ENCODE measurements around the gene CACNA1D. TPM values are rescaled to one million over a fixed set of nuclear protein-coding genes. Genes with fewer than 3 reads are reported as not detected.

CACNA1D gene
- total RNA-seq, 1 experiment from 2014 or later = not detected

- intact Hi-C loops (cut with micrococcal nuclease; ENCODE audit: unreplicated experiment) = no loop called here
Observed at GRCh38 chr3:53506110-53506762, 11.8 kb downstream of the CACNA1D start.

GRCh38 chr3:53506763-53507145, 12.3 kb downstream of the CACNA1D start:
- H3K9me3 ChIP-seq (ENCODE audit: low read depth, low read length, poor library complexity, severe bottlenecking) = no peaks in the 10 kb centered on the region
- BruUV-seq (replicated peaks) = no TSS peak
- H3K36me3 ChIP-seq (ENCODE audit: insufficient read depth, low read length, poor library complexity, severe bottlenecking) = no peaks in the 10 kb centered on the region
- CTCF ChIA-PET = no interaction called here
- POLR2A ChIA-PET (ENCODE audit: low non-redundant PET) = no interaction called here
- no peak overlapping the region for H3K4me3 ChIP-seq (ENCODE audit: low read depth, low read length, poor library complexity, severe bottlenecking)
- H3K4me1 ChIP-seq (ENCODE audit: insufficient read depth, low read length, poor library complexity, severe bottlenecking) = no peaks in the 10 kb centered on the region
- no peak for DNase-seq (ENCODE audit: low spot score)
- intact Hi-C loops (cut with micrococcal nuclease; ENCODE audit: unreplicated experiment) = no loop called here
- TF ChIP-seq CTCF (conservative IDR thresholded peaks at IDR 0.05; ENCODE audit: low read depth, low read length) (no peak), EZH2 (IDR thresholded peaks at IDR 0.05; ENCODE audit: borderline replicate concordance, low read depth, low read length, poor library complexity, severe bottlenecking) (no peak)
- H3K27me3 ChIP-seq (replicated peaks; ENCODE audit: insufficient read depth, low read depth, low read length, poor library complexity) = no peaks in the 10 kb centered on the region
- no peak overlapping the region for H3K27ac ChIP-seq (ENCODE audit: low read depth, low read length, poor library complexity, severe bottlenecking)

More at GRCh38 chr3:53506110-53506762, 11.8 kb downstream of the CACNA1D start:
- Histone ChIP-seq H3K4me1 (ENCODE audit: insufficient read depth, low read length, poor library complexity, severe bottlenecking) (no peaks in the 10 kb centered on the region), H3K27me3 (replicated peaks; ENCODE audit: insufficient read depth, low read depth, low read length, poor library complexity) (no peaks in the 10 kb centered on the region), H3K9me3 (ENCODE audit: low read depth, low read length, poor library complexity, severe bottlenecking) (no peaks in the 10 kb centered on the region), H3K27ac (ENCODE audit: low read depth, low read length, poor library complexity, severe bottlenecking) (no peak overlapping the region), H3K36me3 (ENCODE audit: insufficient read depth, low read length, poor library complexity, severe bottlenecking) (no peaks in the 10 kb centered on the region), H3K4me3 (ENCODE audit: low read depth, low read length, poor library complexity, severe bottlenecking) (no peak overlapping the region)
- ChIA-PET CTCF (no interaction called here), POLR2A (ENCODE audit: low non-redundant PET) (no interaction called here)
- TF ChIP-seq CTCF (conservative IDR thresholded peaks at IDR 0.05; ENCODE audit: low read depth, low read length) (no peak), EZH2 (IDR thresholded peaks at IDR 0.05; ENCODE audit: borderline replicate concordance, low read depth, low read length, poor library complexity, severe bottlenecking) (no peak)
- no TSS peak for BruUV-seq (replicated peaks)
- DNase-seq (ENCODE audit: low spot score) = no peak

- DNase-seq (ENCODE audit: low spot score) = no peak
- ChIA-PET POLR2A (ENCODE audit: low non-redundant PET) (no interaction called here), CTCF (no interaction called here)
- Histone ChIP-seq H3K36me3 (ENCODE audit: insufficient read depth, low read length, poor library complexity, severe bottlenecking) (no peaks in the 10 kb centered on the region), H3K4me1 (ENCODE audit: insufficient read depth, low read length, poor library complexity, severe bottlenecking) (no peaks in the 10 kb centered on the region), H3K4me3 (ENCODE audit: low read depth, low read length, poor library complexity, severe bottlenecking) (no peak overlapping the region), H3K27ac (ENCODE audit: low read depth, low read length, poor library complexity, severe bottlenecking) (no peak overlapping the region), H3K9me3 (ENCODE audit: low read depth, low read length, poor library complexity, severe bottlenecking) (no peaks in the 10 kb centered on the region), H3K27me3 (replicated peaks; ENCODE audit: insufficient read depth, low read depth, low read length, poor library complexity) (no peaks in the 10 kb centered on the region)
- intact Hi-C loops (cut with micrococcal nuclease; ENCODE audit: unreplicated experiment) = no loop called here
- TF ChIP-seq EZH2 (IDR thresholded peaks at IDR 0.05; ENCODE audit: borderline replicate concordance, low read depth, low read length, poor library complexity, severe bottlenecking) = no peak
- TF ChIP-seq CTCF (conservative IDR thresholded peaks at IDR 0.05; ENCODE audit: low read depth, low read length) = no peak
- BruUV-seq (replicated peaks) = no TSS peak
Observed at GRCh38 chr3:53509494-53509893, 15.1 kb downstream of the CACNA1D start.

Data from A673 (cell line).